GM11168 (cell line): Measurements from ENCODE around the gene A2M.
"Not testable (repeated sequence)": the region's sequence is repeated elsewhere in the genome, so short reads cannot be mapped to it uniquely, and the experiment has no call there.

ENCODE experiments used
- in situ Hi-C: fragments of 300-500 bp; cut with MboI; formaldehyde crosslinking; loops from one replicate; pipeline ENCODE4 v1.12.0; 2022; ENCODE audit warnings: low sequenced_read_pairs; ENCODE audit not compliant: unreplicated experiment

Gene A2M

DNA sequence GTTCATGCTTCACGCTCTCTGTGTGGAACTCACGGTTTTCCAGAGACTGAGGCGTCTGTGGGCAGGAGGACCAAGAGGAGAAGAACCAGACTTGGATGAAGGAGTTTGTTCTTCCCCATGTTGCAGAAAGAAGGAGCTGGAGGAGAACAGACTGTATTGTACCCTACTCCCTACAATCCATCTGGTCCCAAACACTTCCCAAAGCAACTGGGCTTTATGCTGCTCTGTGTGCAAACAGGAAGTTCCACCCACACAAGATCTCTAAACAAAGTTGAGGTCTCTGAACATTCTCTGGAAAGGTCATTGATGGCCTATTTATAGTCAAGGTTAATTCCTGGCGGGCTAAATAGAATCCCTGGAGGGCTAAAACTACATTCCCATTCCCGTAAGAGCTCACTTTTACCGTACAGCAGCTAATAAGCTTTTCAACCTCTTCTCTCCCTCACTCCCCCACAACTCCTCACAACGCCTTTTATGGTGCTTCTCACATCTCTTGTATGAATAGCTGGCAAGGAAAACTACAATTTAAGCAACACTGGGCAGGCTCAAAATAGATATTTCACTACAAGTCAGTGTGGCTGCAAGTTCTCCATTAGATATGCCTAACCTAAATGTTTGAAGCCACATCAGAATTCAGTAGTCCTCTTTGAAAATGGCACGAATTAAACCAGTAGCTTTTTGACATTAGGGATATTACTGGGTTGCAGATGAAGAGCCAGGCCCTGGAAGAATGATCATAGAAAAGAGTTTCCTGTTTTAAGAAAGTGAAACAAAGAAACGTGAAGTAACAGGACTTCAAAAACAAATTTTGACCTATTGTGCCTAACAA, at the start of gene A2M:
Gene A2M (minus strand): TSS at position 189 of the 829 bp plus-strand sequence. CDS start 70 bp downstream, at position 119.
- in situ Hi-C loops, result no loop called here

DNA sequence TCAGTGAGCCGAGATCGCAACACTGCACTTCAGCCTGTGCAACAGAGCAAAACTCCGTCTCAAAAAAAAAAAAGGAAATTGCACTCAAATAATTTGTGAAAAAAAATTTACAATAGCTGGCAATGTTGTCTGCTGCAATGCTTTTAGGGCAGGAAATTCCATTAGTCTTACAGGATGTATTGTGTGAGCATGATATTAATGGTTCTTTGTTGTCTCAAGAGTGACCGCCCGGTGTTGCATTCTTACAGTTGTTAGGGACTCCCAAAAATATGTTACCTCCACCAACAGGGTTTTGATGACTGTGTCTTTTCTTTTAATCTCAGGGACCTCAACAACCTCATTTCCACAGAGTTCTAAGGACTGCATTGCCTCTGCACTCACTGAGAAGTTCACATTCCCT, 47.7 kb upstream of the A2M start:
- in situ Hi-C loops, result loop anchor here (25.0 kb wide), 1 partner anchor 424 kb away; no protein-coding TSS in a partner anchor

- in situ Hi-C loops, result loop anchor here (25.0 kb wide), 1 partner anchor 431 kb away; no protein-coding TSS in a partner anchor
Observed at GRCh38 chr12:9156119-9156518, 40.4 kb upstream of the A2M start.

DNA sequence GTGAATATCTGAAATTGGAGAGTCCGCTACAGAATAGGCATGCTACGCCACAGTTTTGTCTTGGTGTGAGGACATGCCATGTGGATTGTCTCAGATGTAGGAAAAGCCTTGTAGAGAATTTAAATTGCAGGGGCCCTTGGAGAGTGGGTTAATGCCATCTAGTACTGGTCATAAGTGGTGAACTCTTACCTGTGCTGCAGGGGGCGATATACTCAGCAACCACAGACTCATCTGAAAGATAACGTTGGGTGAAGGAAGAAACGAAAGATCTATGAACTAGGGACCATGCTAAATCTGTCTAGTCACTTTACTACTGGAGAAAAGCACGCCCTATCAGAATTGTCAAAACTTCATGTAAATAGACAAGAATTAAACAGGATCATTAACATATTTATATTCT, 33.7 kb upstream of the A2M start:
- in situ Hi-C loops, result no loop called here

DNA sequence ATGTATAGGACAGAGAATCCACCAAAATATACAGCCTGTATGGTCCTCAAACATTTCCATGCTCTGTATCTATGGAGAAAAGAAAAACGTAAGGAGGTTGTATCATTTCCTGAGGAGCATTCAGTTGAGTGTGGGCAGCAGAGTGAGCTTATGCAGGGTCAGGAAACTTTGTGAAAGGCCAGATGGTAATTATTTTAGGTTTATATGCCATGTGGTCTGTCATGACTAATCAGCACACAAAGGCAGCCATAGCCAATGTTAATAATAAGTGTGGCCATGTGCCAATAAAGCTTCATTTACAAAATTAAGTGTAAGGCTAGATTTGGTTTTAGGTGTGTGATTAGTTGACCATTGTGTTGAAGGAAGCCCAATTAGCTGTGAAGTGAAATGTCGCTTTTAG, 33.2 kb upstream of the A2M start:
- in situ Hi-C loops, result no loop called here

- in situ Hi-C loops, result no loop called here
Observed at GRCh38 chr12:9147461-9147860, 31.7 kb upstream of the A2M start.

DNA sequence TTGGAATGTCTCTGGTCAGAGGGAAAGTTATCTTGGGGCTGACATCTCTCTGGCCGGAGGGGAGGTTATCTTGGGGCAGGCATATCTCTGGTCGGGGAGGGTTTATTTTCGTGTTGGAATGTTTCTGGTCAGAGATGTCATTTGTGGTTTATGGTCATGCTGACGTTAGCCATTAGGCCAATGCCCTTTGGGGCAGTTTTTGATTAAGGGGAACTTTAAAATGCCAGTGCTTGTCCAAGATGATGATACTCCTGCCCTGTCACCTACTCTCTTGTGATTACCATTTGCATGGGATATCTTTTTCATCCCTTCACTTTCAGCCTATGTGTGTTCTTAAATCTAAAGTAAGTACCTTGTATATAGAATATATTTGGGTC, 29.0 kb upstream of the A2M start:
- in situ Hi-C loops, result no loop called here

- in situ Hi-C loops, result no loop called here
Observed at GRCh38 chr12:9143929-9144729, 28.4 kb upstream of the A2M start.

DNA sequence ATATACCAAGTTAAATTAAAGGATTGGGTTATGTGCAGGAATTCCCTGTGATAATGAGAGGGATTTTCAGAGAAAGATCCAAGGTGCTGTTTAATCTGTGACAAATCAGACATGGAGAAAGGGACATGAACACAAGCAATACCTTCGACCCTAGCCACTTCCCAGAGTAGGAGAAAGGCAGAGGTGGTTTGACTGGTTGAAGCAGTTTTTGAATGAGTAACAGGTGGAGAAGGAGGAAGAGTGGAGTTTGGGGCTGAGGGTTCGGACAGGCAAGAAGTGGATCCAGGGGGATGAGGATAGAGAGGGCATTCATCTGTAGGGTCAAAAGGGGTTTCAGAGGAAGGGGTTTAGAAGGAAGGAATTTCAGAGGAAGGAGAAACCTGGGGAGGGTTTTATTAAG, 27.4 kb upstream of the A2M start:
- in situ Hi-C loops, result no loop called here

GRCh38 chr12:9139588-9140290, 24.0 kb upstream of the A2M start:
- in situ Hi-C loops, result not testable (repeated sequence)

GRCh38 chr12:9135903-9136310, 20.2 kb upstream of the A2M start:
- in situ Hi-C loops, result no loop called here

- in situ Hi-C loops, result no loop called here
Observed at GRCh38 chr12:9134981-9135628, 19.4 kb upstream of the A2M start.

DNA sequence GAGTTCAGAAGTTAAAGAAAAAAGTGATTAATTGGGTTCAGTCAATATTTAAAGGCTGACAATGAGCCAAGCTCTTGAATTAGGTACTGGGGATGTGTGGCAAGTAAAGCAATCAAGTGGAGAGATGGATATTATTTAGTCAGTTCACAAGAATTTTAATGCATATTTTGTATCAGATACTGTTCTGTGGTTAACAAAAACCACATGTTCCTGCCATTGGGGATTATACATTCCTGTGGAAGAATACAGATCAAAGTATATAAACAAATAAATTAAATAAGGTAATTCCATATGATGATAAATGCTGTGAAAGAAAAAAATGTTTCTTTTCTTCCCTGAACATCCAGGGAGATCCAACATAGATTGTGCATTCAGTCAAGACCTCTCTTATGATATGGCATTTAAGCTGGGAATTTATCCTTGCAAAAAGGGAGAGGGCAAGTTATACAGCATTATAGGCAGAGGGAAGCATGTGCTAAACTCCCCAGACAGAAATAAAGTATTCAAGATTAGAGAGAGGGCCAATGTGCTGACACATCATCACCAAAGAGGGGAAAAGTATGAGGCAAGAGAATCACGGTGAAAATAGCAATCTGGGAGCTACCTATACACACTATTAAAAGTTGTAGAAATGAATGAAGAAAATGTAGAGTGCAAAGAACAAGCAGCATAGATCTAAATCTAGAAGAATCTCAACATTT, 17.6 kb upstream of the A2M start:
- in situ Hi-C loops, result no loop called here

DNA sequence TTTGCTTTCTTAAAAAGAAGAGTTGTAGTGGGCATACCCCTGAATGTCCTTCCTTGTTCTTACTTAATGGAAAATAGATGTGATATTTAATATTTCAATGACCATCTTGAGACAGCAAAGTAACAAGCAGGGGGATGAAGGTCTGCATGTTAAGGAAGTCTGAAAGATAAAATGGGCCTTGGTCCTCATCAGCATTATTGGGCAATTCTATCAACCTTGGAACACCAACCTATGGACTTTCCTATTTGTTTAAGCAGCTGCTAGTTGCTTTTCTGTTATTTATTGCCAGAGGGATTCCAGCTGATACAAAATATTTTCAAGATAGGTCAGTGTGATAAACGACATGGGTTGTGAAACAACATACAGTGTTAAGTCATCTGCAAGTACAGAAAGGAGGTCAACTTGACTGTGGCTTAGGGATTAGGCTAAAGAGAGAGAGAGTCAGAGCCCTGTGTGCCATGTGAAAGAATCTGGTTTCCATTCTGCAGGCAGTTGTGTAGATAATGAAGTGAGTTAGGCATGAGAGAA, 16.4 kb upstream of the A2M start:
- in situ Hi-C loops, result no loop called here

GRCh38 chr12:9130244-9130643, 14.5 kb upstream of the A2M start:
- in situ Hi-C loops, result no loop called here

GRCh38 chr12:9127936-9128663, 12.4 kb upstream of the A2M start:
- in situ Hi-C loops, result no loop called here

DNA sequence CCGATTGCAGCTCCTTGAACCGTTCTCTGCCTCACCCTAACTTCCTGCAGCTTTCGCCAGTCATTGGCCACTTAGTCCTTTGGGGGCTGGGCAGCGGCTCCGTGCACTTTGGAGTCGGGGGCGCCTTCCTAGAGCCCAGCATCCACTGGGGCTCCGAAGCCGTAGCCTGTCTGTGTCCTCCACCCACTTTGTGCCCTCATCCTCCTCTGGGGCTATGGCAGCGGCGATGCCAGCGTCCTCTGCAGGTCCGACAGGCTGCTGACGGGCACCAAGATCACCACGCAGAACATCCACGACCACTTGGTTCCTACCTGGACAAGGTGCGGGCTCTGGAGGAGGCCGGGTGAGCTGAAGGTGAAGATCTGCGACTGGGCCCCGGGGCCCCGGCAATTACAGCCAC, 11.8 kb upstream of the A2M start:
- in situ Hi-C loops, result no loop called here

GRCh38 chr12:9124383-9125031, 8.8 kb upstream of the A2M start:
- in situ Hi-C loops, result no loop called here
